Stomach (tissue), 4 donors: ENCODE data around the gene FBXO3.

Source experiments
- CTCF ChIP-seq, 7 experiments: fragments of 450-650 bp in 4 of 7; fragments of 200-600 bp in 3 of 7; sonication (generic) in 3 of 7; IDR thresholded peaks; one replicate each; pipeline ENCODE4 v1.5.1; 2016 to 2019; ENCODE audit warnings: antibody characterized with exemption in 7 of 7, control low read depth in 2 of 7, mild to moderate bottlenecking in 1 of 7
- EP300 ChIP-seq: sonication (generic); formaldehyde crosslinking; IDR thresholded peaks from one replicate; pipeline ENCODE4 v1.6.1; 2017; ENCODE audit warnings: antibody characterized with exemption
- POLR2A ChIP-seq, 4 donors: fragments of 450-650 bp; IDR thresholded peaks; one replicate each; pipeline ENCODE4 v1.6.1; 2016; ENCODE audit warnings: antibody characterized with exemption in 4 of 4, control low read depth in 2 of 4, mild to moderate bottlenecking in 1 of 4, moderate library complexity in 1 of 4

- no peak for TF ChIP-seq CTCF (IDR thresholded peaks at IDR 0.05)
- no peak for TF ChIP-seq POLR2A (IDR thresholded peaks at IDR 0.05)
- TF ChIP-seq EP300: no peak
These were observed 54.7 kb downstream of the FBXO3 start for GRCh38 chr11:33719587-33719986.
